Brain microvascular endothelial cell (primary cell): ENCODE measurements around the gene TERT.
"Not testable (repeated sequence)": the region's sequence is repeated elsewhere in the genome, so short reads cannot be mapped to it uniquely, and the experiment has no call there.

Experiments
- DNase-seq: peaks from one replicate; pipeline ENCODE4 v3.0.0-alpha.2; 2020
- H3K27ac ChIP-seq: fragments of 250-450 bp; sonication (Bioruptor Pico); 2 replicates; pipeline ENCODE4 v1.5.1; 2020; ENCODE audit warnings: mild to moderate bottlenecking, moderate library complexity
- H3K27me3 ChIP-seq: fragments of 250-450 bp; sonication (Bioruptor Pico); replicated peaks from 2 replicates; pipeline ENCODE4 v1.5.1; 2020; ENCODE audit warnings: mild to moderate bottlenecking
- H3K36me3 ChIP-seq: fragments of 250-450 bp; sonication (Bioruptor Pico); replicated peaks from 2 replicates; pipeline ENCODE4 v1.5.1; 2020; ENCODE audit warnings: mild to moderate bottlenecking
- H3K4me3 ChIP-seq: 2 replicates; pipeline ENCODE4 v1.5.1; 2011; ENCODE audit warnings: low read depth, mild to moderate bottlenecking, control low read depth, low read length, moderate library complexity
- CTCF ChIP-seq: IDR thresholded peaks from 2 replicates; pipeline ENCODE4 v1.5.1; 2011; ENCODE audit warnings: low read depth, mild to moderate bottlenecking, moderate library complexity, low read length, control low read depth, inconsistent platforms; ENCODE audit errors: missing control alignments
- in situ Hi-C: cut with HindIII; loops from 2 replicates; pipeline ENCODE4 v1.10.0; 2017; ENCODE audit warnings: low sequenced_read_pairs, low pct_ligation_motif_present

The TERT gene

DNA sequence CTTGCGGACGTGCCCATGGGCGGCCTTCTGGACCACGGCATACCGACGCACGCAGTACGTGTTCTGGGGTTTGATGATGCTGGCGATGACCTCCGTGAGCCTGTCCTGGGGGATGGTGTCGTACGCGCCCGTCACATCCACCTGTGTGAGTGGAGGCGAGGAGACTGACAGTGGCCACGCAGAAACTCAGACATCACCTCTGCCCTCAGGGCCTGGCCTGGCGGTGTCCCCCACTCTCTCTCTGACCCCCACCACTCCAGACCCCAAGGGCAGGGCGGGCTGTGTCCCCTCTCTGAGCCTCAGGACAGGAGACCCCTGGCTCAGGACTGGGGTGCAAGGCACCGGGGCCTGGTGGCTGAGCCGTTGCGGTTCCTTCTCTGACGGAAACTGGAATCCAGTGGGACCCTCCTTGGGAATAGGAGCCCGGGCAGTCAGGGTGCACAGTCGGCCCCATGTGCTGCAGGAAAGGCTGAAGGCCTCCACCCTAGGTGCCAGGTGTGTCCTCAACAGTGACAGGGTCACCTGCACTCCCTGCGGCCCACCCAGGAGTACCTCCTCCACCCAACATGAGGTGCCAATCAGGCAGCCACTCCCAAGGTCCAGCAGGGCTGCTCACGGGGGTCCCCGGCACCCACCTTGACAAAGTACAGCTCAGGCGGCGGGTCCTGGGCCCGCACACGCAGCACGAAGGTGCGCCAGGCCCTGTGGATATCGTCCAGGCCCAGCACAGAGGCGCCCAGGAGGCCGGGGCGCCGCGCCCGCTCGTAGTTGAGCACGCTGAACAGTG lies 16.0 kb downstream of the TERT start:
- H3K36me3 ChIP-seq = no peaks in the 10 kb centered on the region
- DNase-seq = no peak
- no peak overlapping the region for H3K27ac ChIP-seq
- in situ Hi-C loops = no loop called here
- H3K4me3 ChIP-seq = no peak overlapping the region
- TF ChIP-seq CTCF = no peak
- no peaks in the 10 kb centered on the region for H3K27me3 ChIP-seq

GRCh38 chr5:1278216-1278615 lies 16.7 kb downstream of the TERT start:
- no peak overlapping the region for H3K27ac ChIP-seq
- no peak for DNase-seq
- in situ Hi-C loops = no loop called here
- no peaks in the 10 kb centered on the region for H3K36me3 ChIP-seq
- H3K4me3 ChIP-seq = no peak overlapping the region
- no peak for TF ChIP-seq CTCF
- no peaks in the 10 kb centered on the region for H3K27me3 ChIP-seq

GRCh38 chr5:1277781-1278180 lies 17.1 kb downstream of the TERT start:
- in situ Hi-C loops = no loop called here
- H3K4me3 ChIP-seq = no peak overlapping the region
- no peak for DNase-seq
- no peak overlapping the region for H3K27ac ChIP-seq
- H3K27me3 ChIP-seq = no peaks in the 10 kb centered on the region
- TF ChIP-seq CTCF = no peak
- H3K36me3 ChIP-seq = no peaks in the 10 kb centered on the region

- in situ Hi-C loops = no loop called here
- no peak overlapping the region for H3K27ac ChIP-seq
- no peak for TF ChIP-seq CTCF
- no peak for DNase-seq
- H3K4me3 ChIP-seq = no peak overlapping the region
- H3K27me3 ChIP-seq = no peaks in the 10 kb centered on the region
- H3K36me3 ChIP-seq = no peaks in the 10 kb centered on the region
Measured at GRCh38 chr5:1277331-1277730, 17.5 kb downstream of the TERT start.

GRCh38 chr5:1276930-1277329 lies 17.9 kb downstream of the TERT start:
- Histone ChIP-seq H3K4me3 (no peak overlapping the region), H3K27ac (no peak overlapping the region), H3K27me3 (no peaks in the 10 kb centered on the region), H3K36me3 (no peaks in the 10 kb centered on the region)
- DNase-seq = no peak
- TF ChIP-seq CTCF = no peak
- in situ Hi-C loops = no loop called here

DNA sequence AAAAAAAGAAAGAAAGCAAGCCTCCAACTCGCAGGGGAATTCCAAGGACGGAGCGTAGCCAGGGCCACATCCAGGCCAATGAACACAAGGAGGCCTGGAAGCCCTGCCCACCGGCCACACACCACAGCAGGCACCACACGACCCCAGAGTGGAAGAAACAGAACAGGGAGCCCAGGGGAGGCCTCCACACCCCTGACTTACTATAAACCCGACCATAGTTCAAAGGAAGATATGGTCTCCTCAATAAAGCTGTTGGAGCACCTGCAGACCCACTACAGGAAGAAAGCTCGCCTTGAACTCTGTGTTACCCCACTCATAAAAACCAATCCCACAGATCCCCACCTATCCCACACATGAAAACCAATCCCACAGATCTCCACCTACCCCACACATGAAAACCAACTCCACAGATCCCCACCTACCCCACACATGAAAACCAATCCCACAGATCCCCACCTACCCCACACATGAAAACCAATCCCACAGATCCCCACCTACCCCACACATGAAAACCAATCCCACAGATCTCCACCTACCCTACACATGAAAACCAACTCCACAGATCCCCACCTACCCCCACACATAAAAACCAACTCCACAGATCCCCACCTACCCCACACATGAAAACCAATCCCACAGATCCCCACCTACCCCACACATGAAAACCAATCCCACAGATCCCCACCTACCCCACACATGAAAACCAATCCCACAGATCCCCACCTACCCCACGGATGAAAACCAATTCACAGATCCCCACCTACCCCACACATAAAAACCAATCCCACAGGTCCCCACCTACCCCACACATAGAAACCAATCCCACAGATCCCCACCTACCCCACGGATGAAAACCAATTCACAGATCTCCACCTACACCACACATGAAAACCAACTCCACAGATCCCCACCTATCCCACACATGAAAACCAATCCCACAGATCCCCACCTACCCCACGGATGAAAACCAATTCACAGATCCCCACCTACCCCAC lies 19.2 kb downstream of the TERT start:
- H3K27ac ChIP-seq, DNase-seq, H3K27me3 ChIP-seq, H3K4me3 ChIP-seq, in situ Hi-C loops, H3K36me3 ChIP-seq: not testable (repeated sequence)
